ENCODE measurements around the gene DCDC2. TPM values are rescaled to one million over a fixed set of nuclear protein-coding genes. Genes with fewer than 3 reads are reported as not detected.

The DCDC2 gene
- polyA plus RNA-seq, 1 experiment = not detected

DNA sequence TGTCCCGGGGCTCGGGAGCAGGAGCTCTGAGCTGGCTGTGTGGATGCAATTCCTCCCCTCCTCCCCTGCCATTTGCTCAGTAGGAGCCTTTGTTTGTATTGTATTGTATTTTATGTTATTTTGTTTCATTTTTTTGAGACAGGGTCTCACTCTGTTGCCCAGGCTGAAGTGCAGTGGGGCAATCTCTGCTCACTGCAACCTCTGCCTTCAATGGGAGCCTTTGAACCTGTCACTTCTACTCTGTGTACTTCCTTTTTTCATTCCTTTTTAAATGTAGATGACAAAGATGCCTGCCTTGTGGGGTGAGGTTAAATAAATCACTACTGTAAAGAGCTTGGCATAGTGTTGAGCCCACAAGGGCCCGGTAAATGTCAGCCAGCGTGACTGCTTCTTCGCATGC is 70.6 kb downstream of the DCDC2 start:
- H3K4me3 ChIP-seq (ENCODE audit: low read depth, low read length) = no peak overlapping the region
- DNase-seq (ENCODE audit: low read depth) = no peak
- no peaks in the 10 kb centered on the region for H3K36me3 ChIP-seq (ENCODE audit: control insufficient read depth, insufficient read depth, low read length)
- TF ChIP-seq, protein P1, sequence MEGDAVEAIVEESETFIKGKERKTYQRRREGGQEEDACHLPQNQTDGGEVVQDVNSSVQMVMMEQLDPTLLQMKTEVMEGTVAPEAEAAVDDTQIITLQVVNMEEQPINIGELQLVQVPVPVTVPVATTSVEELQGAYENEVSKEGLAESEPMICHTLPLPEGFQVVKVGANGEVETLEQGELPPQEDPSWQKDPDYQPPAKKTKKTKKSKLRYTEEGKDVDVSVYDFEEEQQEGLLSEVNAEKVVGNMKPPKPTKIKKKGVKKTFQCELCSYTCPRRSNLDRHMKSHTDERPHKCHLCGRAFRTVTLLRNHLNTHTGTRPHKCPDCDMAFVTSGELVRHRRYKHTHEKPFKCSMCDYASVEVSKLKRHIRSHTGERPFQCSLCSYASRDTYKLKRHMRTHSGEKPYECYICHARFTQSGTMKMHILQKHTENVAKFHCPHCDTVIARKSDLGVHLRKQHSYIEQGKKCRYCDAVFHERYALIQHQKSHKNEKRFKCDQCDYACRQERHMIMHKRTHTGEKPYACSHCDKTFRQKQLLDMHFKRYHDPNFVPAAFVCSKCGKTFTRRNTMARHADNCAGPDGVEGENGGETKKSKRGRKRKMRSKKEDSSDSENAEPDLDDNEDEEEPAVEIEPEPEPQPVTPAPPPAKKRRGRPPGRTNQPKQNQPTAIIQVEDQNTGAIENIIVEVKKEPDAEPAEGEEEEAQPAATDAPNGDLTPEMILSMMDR (IDR thresholded peaks at IDR 0.05; ENCODE audit: insufficient read depth, low read depth, low read length) = no peak
- POLR2A ChIA-PET = no interaction called here
- no peaks in the 10 kb centered on the region for H3K27me3 ChIP-seq (ENCODE audit: control insufficient read depth, insufficient read depth, low read length)
- CTCF ChIA-PET = interaction anchor here (0.6 kb wide), 1 partner anchor 516 kb away, joined by 3 read pairs; no protein-coding TSS in a partner anchor

DNA sequence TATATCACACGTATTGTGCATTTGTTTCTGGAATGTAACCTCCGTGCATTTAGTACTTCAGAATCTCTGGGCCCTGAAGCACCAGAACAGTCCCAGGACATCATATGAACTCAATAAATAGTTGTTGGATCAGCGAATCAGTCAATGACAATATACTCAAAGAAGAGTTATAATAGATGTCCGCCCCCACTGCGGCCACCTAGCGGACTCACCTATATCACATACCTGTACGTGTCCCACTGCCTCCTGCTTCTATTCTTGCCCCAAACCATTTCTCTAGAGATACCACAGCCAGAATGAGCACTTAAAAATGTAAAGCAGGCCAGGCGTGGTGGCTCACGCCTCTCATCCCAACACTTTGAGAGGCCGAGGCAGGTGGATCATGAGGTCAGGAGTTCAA is 73.9 kb downstream of the DCDC2 start:
- H3K36me3 ChIP-seq (ENCODE audit: control insufficient read depth, insufficient read depth, low read length) = no peaks in the 10 kb centered on the region
- TF ChIP-seq, protein P1 (IDR thresholded peaks at IDR 0.05; ENCODE audit: insufficient read depth, low read depth, low read length) = no peak
- DNase-seq (ENCODE audit: low read depth) = no peak
- ChIA-PET POLR2A (interaction anchor here (0.6 kb wide), 1 partner anchor 801 kb away, joined by 3 read pairs; no protein-coding TSS in a partner anchor), CTCF (interaction anchor here (0.9 to 2.8 kb wide), 8 partner anchors 8 to 146 kb away, joined by 3 to 18 read pairs (median 4); no protein-coding TSS in a partner anchor)
- no peaks in the 10 kb centered on the region for H3K27me3 ChIP-seq (ENCODE audit: control insufficient read depth, insufficient read depth, low read length)
- no peak overlapping the region for H3K4me3 ChIP-seq (ENCODE audit: low read depth, low read length)

DNA sequence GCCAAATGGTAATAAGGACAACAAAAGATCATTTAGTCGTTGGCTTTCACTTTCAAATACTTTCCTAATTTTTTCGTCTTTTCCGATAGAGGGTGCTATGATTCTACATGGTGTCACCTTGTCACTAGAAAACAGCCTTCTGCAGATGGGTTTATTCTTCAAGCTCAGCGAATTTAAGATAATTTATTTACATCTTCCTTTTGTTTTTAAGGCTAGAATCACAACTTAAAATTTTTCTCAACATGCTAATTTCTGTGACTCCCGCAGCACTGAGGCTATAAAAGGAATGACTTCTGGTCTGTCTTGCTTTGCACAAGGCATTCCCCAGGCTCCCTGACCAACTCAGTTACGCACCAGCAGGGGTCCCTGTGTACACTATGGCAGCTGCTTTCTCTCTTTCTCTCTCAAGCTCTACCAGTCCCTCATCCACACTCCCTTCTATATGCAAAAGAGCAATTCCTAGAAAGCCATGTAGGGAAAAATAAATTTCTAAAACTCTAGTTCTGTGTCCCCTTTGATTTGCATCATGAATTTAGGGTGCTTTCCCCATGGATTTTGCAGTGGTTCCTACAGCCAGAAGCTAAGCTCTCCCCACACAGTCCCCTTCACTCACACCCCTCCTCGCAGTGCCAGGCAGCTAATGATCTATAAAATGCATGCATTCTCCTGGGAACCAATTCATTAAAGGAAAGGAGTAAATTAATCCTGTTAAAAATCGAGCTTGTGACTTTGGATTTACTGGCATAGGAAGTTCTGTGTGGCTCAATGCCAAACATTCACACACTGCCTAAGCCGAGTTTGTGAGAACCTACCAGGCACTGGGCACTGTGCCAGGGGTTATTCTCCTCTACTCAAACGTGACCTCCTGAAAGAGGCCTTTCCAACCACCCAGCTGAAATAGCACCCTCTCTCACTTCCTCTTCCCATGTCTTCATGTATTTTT is 74.5 kb downstream of the DCDC2 start:
- ChIA-PET CTCF (interaction anchor here (0.7 to 2.8 kb wide), 15 partner anchors 9 to 964 kb away, joined by 3 to 18 read pairs (median 4); no protein-coding TSS in a partner anchor), POLR2A (no interaction called here)
- Histone ChIP-seq H3K36me3 (ENCODE audit: control insufficient read depth, insufficient read depth, low read length) (no peaks in the 10 kb centered on the region), H3K4me3 (ENCODE audit: low read depth, low read length) (no peak overlapping the region), H3K27me3 (ENCODE audit: control insufficient read depth, insufficient read depth, low read length) (no peaks in the 10 kb centered on the region)
- peak; percentile 6 for DNase-seq (ENCODE audit: low read depth)
- TF ChIP-seq, protein P1 (IDR thresholded peaks at IDR 0.05; ENCODE audit: insufficient read depth, low read depth, low read length) = peak; percentile 70

DNA sequence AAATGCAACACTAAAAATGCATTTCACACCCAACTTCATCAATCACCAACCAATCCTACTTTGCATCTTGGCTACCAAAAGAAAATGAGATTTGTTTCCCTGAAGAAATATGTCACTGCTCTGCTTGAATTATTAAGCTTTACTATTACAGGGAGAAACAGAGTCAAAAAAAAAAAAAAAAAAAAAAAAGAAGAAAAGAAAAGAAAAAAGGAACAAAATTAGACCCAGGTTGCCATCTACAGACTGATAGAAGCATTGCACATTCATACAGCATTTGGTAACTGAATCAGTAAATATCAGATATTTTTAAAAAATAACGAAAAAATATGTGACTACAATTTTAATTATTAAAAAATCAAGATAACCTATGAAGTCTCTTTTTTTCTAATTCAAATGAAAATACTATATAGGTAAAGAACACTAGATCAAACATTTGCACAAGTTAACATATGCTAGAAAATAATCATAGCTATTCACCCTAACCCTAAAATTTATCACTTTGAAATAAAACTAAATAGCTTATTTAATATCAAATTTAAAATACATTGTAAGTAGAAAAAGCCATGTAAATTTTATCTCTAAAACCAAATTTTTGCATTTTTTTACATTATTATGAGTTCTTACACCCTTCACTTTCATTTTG is 83.3 kb downstream of the DCDC2 start:
- no peak for DNase-seq (ENCODE audit: low read depth)
- Histone ChIP-seq H3K27me3 (ENCODE audit: control insufficient read depth, insufficient read depth, low read length) (no peaks in the 10 kb centered on the region), H3K36me3 (ENCODE audit: control insufficient read depth, insufficient read depth, low read length) (no peaks in the 10 kb centered on the region), H3K4me3 (ENCODE audit: low read depth, low read length) (no peak overlapping the region)
- TF ChIP-seq, protein P1 (IDR thresholded peaks at IDR 0.05; ENCODE audit: insufficient read depth, low read depth, low read length) = peak; percentile 52
- POLR2A ChIA-PET = no interaction called here
- CTCF ChIA-PET = interaction anchor here (1.7 kb wide), 1 partner anchor 9 kb away, joined by 13 read pairs; no protein-coding TSS in a partner anchor

Data from BJ (cell line).